ENCODE measurements around the gene NT5DC3. TPM values are rescaled to one million over a fixed set of nuclear protein-coding genes. Genes with fewer than 3 reads are reported as not detected.

The NT5DC3 gene
- total RNA-seq, 1 experiment from 2014 or later, result 6.6 TPM

DNA sequence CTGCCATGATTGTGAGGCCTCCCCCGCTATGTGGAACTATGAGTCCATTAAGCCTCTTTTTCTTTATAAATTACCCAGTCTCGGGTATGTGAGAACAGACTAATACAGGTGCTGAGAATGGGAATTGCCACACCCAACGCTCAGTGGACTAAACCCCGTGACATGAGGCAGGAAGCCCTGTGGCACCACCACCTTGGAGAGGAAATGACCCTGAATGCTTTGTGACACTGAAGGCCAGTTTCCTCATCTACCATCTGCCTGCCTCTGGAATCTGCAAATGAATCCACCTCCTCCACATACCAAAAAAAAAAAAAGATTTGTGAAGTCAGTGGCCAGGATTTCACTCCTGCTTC lies 41.6 kb downstream of the NT5DC3 start:
- in situ Hi-C loops (cut with HindIII; ENCODE audit: low pct_unique_long_range_greater_than_20kb, low sequenced_read_pairs), result no loop called here

DNA sequence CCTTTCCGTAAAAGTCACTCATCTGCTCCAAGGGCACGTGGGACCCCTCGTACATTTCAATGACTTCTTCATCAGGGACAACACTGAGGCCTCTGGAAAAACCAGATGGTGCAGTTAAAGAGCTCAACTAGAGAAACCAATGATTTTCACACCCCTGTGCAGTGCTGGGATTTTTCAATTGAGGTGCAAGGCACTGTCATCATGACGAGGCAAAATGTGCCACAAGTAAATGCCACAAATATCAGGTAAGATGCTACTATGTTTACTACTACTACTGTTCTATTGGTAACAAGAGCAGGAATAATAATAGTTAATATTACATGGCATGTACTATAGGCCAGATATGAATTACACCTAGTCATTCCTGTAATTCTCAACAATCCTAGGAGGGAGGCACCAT lies 42.4 kb downstream of the NT5DC3 start:
- in situ Hi-C loops (cut with HindIII; ENCODE audit: low pct_unique_long_range_greater_than_20kb, low sequenced_read_pairs), result no loop called here

More for the DNA sequence above, 41.6 kb downstream of the NT5DC3 start:
- no peak for DNase-seq (ENCODE audit: low read depth)

DNA sequence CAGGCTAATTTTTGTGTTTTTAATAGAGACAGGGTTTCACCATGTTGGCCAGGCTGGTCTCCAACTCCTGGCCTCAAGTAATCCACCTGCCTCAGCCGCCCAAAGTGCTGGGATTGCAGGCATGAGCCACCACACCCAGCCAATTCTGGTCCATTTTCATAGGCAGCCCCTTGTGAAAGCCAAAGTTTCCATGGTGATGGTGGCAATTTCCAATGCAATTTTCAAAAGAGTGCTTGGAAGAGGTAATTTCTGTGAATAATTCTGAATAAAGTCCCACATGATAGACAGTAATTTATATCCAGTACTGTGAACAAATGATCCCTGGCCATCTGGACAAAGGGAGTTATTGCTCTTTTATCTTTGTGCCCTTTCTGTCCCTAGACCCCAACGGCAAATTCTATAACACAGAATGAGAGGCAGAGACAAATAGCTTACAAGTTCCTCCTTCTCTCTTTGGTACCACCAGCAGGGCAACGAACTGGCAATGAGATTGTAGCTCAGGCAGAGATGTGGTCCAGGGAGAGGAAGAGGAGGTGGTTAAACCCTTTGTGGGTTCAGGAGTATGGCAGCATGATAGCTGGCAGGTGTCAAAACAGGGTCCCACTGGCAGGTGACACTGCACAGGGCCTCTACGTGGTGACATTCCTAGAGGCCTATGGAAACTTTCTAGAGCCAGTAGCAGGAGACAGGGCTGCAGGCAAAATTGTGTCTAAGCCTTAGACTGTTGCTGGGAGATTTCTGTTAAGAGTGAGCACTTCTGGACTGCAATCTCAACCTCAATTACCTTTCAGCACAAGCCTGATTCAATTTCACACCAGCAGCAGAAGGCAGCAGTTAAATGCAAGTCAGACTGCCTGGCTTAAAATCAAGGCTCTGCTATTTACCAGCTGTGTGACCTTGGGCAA lies 46.5 kb downstream of the NT5DC3 start:
- no peak for DNase-seq (ENCODE audit: low read depth)
- in situ Hi-C loops (cut with HindIII; ENCODE audit: low pct_unique_long_range_greater_than_20kb, low sequenced_read_pairs), result no loop called here

More for the DNA sequence above, 42.4 kb downstream of the NT5DC3 start:
- DNase-seq (ENCODE audit: low read depth), result no peak

DNA sequence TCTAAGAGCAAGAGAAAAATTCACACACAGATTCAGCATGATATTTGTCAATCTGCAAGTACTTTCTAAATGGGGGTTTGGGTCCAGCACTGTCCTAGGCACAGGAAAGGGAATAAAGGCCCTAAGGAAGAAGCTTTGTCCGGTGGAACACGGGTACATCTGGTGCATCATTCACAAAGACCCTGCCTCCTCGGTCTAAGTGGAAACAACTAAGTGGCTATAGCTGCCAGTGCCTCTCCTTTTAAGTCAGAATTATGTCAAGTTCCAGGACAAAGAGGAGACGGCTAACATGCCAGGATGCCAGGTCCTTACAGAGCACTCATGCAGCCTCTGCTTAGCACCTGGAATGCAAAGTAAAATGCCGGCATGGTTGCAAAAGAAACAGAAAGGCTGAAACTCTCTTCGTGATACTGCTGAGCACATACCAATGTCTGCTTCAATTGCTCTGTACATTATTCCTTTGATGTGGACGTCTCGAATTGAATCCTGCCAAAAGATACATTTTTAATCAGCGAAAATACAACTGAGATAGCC lies 47.5 kb downstream of the NT5DC3 start:
- DNase-seq (ENCODE audit: low read depth), result no peak
- in situ Hi-C loops (cut with HindIII; ENCODE audit: low pct_unique_long_range_greater_than_20kb, low sequenced_read_pairs), result no loop called here

DNA sequence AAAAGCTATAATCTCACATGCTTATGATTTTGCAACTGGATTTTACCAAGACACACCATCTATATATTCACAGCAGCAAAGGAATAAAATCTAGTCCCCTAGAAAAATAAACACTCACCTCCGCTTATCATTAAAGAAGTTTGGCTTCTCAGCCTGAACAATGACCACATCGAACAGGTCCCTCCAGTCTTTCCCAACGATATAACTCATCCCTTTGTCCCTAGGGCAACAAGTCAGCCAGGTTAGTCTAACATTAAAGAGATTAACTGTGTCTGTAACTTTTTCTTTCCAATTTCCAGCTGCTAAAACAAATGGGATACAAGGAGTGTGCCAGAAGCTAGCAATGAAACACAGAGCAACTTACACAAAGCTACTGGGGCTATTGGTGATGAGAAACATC lies 48.0 kb downstream of the NT5DC3 start:
- in situ Hi-C loops (cut with HindIII; ENCODE audit: low pct_unique_long_range_greater_than_20kb, low sequenced_read_pairs), result no loop called here
- no peak for DNase-seq (ENCODE audit: low read depth)

DNA sequence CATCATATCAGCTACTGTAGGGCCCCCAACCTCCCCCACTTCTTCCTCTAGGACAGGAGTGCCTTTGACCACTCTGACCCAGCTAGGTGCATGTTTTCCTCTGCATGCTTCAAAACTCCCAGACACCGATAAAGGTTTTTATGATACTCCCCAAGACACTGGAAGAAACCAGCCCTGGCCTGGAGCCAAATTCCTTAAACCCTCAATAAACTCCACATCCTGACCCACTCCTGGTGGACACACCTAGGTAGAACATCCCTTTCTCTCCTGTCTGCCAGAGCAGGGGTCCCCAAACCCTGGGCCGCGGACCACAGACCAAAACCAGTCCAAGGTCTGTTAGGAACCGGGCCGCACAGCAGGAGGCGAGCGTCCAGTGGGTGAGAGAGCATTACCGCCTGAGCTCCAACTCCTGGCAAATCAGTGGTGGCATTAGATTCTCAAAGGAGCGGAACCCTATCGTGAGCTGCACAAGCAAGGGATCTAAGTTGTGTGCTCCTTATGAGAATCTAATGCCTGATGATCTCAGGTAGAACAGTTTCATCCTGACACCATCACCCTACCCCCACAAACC lies 49.6 kb downstream of the NT5DC3 start:
- DNase-seq (ENCODE audit: low read depth), result no peak
- in situ Hi-C loops (cut with HindIII; ENCODE audit: low pct_unique_long_range_greater_than_20kb, low sequenced_read_pairs), result no loop called here

DNA sequence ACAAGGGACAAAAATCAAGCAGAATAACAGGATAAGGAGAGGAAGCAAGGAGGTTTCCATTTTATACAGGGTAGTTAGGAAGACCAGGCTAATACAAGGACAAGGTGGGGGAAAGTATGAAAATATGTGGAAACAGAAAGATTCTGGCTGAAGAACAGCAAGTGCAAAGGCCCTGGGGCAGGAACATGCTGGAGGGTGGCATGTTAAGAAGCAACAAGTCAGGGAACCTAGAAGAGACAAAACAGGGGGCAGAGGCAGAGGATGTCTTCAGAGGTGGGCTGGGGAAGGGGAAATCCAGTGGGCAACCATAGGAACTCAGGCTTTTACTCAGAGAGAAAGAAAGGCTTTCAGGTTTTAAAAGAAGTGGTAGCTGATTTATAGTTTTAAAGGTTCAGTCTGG lies 54.8 kb downstream of the NT5DC3 start:
- in situ Hi-C loops (cut with HindIII; ENCODE audit: low pct_unique_long_range_greater_than_20kb, low sequenced_read_pairs), result no loop called here
- no peak for DNase-seq (ENCODE audit: low read depth)

DNA sequence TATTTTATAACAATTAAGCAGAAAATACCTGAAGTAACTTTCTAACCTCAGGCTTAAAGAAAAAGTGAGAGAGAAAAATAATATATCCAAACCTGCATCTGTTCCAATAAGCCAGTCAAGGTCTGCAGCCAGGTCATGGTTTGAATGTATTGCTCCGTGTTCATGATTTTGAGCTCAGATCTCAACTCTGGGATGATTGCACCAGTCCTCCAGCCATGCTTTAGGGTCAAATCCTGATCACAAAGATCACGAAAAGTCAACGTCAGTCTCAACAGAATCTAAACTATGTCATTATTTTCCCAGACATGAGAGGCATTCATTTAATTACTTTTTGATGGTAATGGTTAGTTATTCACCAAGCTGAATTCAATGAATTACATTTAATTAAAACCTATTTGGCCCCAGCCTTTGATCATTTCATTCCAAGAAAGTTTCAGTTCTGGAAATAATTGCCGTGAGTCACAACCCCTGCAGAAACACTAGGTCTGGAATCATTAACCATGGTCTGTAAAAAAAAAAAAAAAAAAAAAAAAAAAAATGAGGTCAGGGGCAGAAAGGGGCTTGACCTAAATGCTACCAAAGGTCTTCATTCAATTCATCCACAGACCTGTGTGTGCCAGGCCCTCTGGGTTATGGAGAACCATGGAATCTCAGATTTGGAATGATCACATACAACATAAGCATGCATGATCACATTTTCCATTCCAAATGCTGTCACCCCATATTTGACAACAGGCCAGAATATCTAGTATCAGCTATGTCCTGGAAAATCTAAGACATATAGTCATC lies 55.6 kb downstream of the NT5DC3 start:
- DNase-seq (ENCODE audit: low read depth), result peak; percentile 64

DNA sequence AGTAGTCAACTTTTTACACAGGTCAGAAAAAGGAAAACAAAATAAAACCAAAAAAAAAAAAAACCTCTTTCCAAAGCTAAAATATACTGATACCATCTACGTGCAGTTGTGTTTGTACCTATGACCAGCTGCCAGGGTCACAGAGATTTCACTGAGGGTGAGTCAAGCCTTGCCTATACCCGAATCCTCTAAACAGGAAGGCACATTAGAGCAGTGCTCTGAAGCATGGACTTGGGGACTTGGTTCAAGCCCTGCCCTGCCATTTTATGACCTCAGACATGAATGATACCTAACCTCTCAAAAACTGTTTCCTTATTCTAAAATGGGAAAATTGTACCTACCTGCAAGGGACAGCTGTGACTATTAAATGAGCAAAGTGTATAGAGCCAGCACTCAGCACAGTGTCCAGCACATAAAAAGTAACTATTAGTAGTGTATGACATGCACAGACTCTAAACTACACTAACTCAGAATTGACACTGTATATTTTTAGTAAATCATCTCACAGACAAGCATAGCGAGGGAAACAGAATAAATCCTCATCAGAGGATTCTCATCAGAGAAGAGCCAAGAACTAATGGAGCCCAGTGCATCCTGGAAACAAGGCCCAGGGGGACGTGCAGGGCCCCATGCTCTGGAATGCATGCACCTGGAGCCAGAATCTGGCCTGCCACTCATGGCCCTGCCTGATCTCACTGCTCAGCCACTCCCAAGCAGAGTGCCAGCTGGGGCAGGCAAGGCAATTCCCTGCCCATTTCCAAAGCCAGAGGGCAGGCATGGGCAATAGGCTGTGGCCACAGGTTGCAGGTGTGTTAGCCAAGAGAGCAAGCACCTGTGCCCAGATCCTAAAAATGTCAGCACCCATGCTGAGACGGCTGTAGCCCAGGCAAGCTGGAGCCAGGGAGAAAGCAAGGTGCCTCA lies 57.0 kb downstream of the NT5DC3 start:
- DNase-seq (ENCODE audit: low read depth), result no peak
- in situ Hi-C loops (cut with HindIII; ENCODE audit: low pct_unique_long_range_greater_than_20kb, low sequenced_read_pairs), result no loop called here

More for the DNA sequence above, 55.6 kb downstream of the NT5DC3 start:
- in situ Hi-C loops (cut with HindIII; ENCODE audit: low pct_unique_long_range_greater_than_20kb, low sequenced_read_pairs), result no loop called here

DNA sequence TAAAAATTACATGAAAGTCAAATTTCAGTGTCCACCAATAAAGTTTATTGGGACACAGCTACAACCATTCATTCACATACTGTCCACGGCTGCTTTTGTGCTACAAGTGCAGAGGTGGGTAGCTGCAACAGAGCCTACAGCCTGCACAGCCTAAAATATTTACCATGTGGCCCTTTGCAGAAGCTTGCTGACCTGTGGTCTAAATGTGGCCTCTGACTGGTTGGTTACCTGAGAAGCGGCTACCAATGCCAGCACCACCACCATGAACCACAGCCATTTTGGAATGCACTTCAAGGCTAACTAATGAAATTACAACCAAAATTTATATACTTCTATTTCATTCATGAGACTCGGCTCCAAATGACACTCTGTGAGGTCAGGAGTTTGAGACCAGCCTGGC lies 58.6 kb downstream of the NT5DC3 start:
- in situ Hi-C loops (cut with HindIII; ENCODE audit: low pct_unique_long_range_greater_than_20kb, low sequenced_read_pairs), result no loop called here
- DNase-seq (ENCODE audit: low read depth), result no peak

DNA sequence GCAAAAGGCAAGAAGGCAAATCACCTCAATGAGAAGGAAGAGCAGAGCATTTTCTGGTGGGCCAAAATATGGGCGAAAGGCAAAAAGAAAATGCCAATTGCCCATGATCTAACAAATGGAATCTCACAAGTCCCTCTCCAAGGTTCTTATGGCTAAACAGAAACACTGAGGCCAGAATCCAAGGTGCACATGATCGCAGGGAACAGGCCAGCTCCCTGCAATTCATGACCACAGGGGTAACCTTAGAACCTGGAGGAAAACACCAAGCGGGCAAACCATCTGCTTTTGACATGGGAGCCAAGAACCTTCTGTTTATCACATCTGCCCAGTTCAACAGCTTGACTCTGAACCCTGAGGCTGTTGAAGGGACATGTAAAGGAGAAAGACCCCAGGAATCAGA lies 60.0 kb downstream of the NT5DC3 start:
- in situ Hi-C loops (cut with HindIII; ENCODE audit: low pct_unique_long_range_greater_than_20kb, low sequenced_read_pairs), result no loop called here
- DNase-seq (ENCODE audit: low read depth), result no peak

DNA sequence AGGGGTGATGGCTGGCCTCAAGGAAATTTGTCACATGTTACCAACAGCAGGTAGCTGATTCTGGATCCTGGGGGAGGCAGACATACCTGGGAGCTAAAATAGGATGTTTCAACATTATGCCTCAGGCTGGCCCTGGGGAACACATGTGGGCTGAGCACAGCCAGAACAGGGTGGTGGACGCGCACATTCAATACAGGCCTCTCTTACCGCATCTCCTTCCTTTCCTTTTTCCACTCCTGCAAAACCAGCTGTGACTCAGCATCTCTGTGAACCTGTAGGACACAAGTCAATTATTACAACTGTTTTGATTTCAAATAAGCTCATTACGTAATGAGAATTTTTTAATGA lies 61.0 kb downstream of the NT5DC3 start:
- DNase-seq (ENCODE audit: low read depth), result no peak
- in situ Hi-C loops (cut with HindIII; ENCODE audit: low pct_unique_long_range_greater_than_20kb, low sequenced_read_pairs), result no loop called here

DNA sequence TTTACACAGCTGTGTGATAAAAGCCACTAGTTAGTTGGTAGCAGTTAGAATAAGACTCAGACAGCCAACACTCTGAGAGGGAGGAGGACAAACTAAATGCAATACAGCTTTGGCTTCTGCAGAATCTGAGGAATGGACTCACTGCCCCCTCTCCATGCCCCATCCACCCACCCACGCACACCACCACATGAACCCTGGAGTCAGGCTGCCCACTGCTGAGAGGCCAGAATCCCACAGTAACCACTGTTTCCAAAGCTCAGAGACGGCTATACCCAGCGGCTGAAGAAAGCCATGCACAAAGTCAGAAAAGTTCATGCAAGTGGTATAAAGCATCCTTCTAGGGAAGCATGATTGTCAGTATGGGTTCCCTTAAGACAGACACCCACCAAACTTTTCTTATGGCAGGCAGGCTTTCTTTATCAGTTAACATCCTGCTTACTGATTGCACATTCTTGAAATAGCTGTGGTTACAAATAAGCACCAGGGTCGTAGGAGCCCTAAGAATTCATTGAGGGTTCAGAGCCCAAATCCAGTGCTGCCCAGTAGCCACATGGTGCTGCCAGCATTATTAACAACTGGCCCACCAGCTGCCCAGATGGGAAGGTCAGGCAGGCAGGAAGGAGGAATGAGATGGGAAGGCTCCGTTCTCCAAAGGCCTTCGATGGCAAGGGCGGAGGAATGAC lies 61.5 kb downstream of the NT5DC3 start:
- in situ Hi-C loops (cut with HindIII; ENCODE audit: low pct_unique_long_range_greater_than_20kb, low sequenced_read_pairs), result no loop called here
- DNase-seq (ENCODE audit: low read depth), result no peak

DNA sequence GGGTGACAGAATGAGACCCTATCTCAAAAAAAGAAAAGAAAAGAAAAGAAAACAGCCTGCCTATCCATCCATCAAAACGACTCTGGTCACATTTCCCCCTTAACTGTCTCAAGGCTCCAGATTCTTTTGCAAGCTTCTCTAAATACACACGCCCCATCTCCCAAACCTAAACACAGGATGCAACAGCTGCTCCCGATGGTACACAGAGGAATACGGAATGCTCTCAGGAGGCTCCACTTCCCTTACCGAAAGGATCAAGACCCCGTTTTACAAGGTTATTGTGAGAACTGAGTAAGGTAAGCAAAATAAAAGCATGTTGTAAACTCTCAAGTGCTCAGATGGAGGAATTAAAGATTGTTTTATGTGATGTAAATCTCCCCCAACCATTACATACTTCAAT lies 62.3 kb downstream of the NT5DC3 start:
- in situ Hi-C loops (cut with HindIII; ENCODE audit: low pct_unique_long_range_greater_than_20kb, low sequenced_read_pairs), result no loop called here
- no peak for DNase-seq (ENCODE audit: low read depth)

DNA sequence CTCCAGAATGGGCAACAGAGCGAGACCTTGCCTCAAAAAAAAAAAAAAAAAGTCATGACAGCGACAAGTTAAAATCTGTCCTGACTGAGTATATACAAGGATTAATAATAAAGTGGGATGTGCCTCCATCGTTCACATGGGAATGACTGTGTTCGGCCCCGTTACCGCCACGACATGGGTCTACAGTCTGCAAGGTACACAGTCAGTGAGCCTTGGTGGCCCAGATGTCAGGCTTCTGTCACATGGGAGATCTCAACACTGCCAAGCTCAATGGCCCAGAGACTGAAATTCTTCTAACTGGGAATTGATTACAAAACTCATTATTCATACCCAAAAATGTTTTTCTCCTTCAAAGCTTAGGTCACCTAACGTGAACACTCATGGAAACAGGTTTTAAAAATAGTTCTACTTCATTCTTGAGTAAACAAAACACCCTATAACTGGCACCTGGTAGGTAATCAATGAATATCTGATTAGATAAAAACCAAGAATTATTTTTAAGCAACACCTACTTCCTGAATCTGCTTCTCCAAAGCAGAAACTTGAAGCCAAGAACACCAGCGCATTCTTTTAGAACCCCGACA lies 66.0 kb downstream of the NT5DC3 start:
- DNase-seq (ENCODE audit: low read depth), result no peak
- in situ Hi-C loops (cut with HindIII; ENCODE audit: low pct_unique_long_range_greater_than_20kb, low sequenced_read_pairs), result no loop called here

DNA sequence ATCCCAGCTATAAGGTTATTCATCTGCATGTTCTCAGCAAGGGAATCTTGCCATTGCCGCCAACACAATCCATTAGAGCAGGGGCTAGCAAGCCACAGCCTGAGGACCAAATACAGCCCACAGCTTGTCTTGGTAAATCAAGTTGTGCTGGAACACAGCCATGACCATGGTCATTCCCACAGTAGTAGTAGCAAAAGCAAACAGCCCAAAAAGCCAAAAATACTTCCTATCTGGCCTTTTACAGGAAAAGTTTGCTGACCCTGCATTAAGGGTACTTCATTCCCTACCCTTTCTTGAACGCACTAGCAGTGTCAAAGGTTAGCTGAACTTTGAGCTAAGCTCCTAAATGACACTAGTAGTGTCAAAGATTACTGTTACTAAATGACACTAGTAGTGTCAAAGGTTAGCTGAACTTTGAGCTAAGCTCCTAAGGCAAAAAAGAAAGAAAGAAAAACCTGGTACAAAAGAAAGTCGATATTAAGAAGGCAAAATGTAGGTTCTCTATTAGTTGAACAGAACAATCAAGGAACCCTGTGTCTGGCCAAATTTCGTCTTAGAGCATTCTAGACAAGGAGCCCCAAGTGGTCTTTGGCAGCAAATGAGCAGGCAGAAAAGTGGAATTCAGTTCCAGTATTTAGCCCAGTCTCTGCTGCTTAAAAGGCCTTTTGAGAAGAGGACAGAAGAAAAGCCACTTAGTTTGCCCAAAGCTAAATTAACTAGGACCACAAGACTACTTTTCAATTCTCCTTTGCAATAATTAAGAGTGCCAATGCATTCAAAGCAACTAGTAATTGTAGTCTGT lies 67.7 kb downstream of the NT5DC3 start:
- in situ Hi-C loops (cut with HindIII; ENCODE audit: low pct_unique_long_range_greater_than_20kb, low sequenced_read_pairs), result no loop called here

More for the DNA sequence above, 67.7 kb downstream of the NT5DC3 start:
- no peak for DNase-seq (ENCODE audit: low read depth)

Measured in Caki2 (cell line).